PFSK-1 (cell line): Measurements from ENCODE around the gene TEX50.

Experiments used
- FOXP2 ChIP-seq: optimal IDR thresholded peaks from 2 replicates; pipeline ENCODE3; 2011; ENCODE audit warnings: borderline replicate concordance, control low read depth, inconsistent platforms; ENCODE audit not compliant: insufficient read depth; ENCODE audit errors: extremely low read length, extremely low read depth
- POLR2AphosphoS5 ChIP-seq: IDR thresholded peaks from 2 replicates; pipeline ENCODE4 v1.6.1; 2012; ENCODE audit warnings: low read depth, mild to moderate bottlenecking, control low read depth, low read length, moderate library complexity
- REST ChIP-seq, 2 experiments: IDR thresholded peaks; 2 replicates each; pipeline versions ENCODE4 v1.6.1 to v1.8.0; 2011 to 2012; ENCODE audit warnings: low read depth in 2 of 2, low read length in 2 of 2, control low read depth in 1 of 2, inconsistent platforms in 1 of 2, mild to moderate bottlenecking in 1 of 2, moderate library complexity in 1 of 2; ENCODE audit not compliant: insufficient read depth in 1 of 2
- SIN3A ChIP-seq: IDR thresholded peaks from 2 replicates; pipeline ENCODE4 v1.6.1; 2012; ENCODE audit warnings: mild to moderate bottlenecking, low read length, moderate library complexity, borderline replicate concordance; ENCODE audit not compliant: insufficient read depth
- TAF1 ChIP-seq: IDR thresholded peaks from 2 replicates; pipeline ENCODE4 v1.6.1; 2012; ENCODE audit warnings: low read length, control low read depth, borderline replicate concordance; ENCODE audit not compliant: insufficient read depth

GRCh38 chr1:173638043-173639021 is 3.2 kb downstream of the TEX50 start:
- TF ChIP-seq POLR2AphosphoS5, result no peak
- TF ChIP-seq SIN3A, result no peak
- TF ChIP-seq TAF1, result no peak
- TF ChIP-seq REST (IDR thresholded peaks at IDR 0.05; ENCODE audit: insufficient read depth in 1 of 2, low read depth in 2 of 2, low read length in 2 of 2), result no peak
- no peak for TF ChIP-seq FOXP2
